ENCODE measurements around the gene NUDT13.

DNA sequence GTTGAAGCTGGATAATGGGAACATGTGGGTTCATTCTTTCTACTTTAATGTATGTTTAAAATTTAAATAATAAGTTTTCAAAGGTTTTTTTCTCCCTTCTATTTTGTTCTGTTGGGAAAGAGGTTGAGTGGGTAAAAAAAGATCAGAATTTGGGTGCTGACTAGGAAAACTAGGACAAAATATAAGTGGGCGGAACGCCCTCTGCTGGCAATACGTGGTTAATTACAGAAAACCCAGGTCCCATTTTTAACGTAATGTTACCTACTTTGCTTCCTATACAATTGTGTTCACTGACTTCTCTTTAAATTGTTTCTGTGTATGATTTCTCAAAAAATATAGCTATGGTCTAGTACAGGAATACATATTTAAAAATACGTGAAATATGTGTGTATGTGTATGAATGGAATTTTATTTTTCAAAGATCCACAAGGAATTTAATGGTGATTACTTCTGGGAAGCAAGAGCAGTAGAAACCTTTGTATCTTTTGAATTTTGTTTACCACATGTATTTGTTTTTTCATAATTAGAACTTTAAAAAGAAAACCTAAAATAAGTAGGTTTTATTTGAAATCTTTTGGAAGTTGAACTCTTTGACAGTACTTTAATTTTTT, 48.9 kb downstream of the NUDT13 start:
- no peak for TF ChIP-seq ZFP91 (CRISPR knock-in tag; IDR thresholded peaks at IDR 0.05)
- no peak for TF ChIP-seq YY1 (IDR thresholded peaks at IDR 0.05; ENCODE audit: borderline replicate concordance in 1 of 3, control insufficient read depth in 1 of 3, extremely low read depth in 1 of 3, insufficient read depth in 3 of 3, insufficient read length in 1 of 3, insufficient replicate concordance in 2 of 3, low read depth in 1 of 3, low read length in 2 of 3)
- TF ChIP-seq GABPB1 (CRISPR knock-in tag; IDR thresholded peaks at IDR 0.05): no peak

Measured in K562 (cell line).